ENCODE measurements around the gene LDAH.
A peak's percentile ranks its signal among the peaks of the same experiment; 100 is the strongest.

The LDAH gene

GRCh38 chr2:20667531-20668401 lies 155.1 kb downstream of the LDAH start:
- DNase-seq (ENCODE audit: low read depth, low spot score): no peak

GRCh38 chr2:20667151-20667530 lies 155.8 kb downstream of the LDAH start:
- DNase-seq (ENCODE audit: low read depth, low spot score): peak; percentile 43

GRCh38 chr2:20666304-20667150 lies 156.4 kb downstream of the LDAH start, which contains the start of gene GDF7:
Gene GDF7 (plus strand): TSS chr2:20667144. CDS start chr2:20667240, 96 bp downstream.
- no peak for DNase-seq (ENCODE audit: low read depth, low spot score)

DNA sequence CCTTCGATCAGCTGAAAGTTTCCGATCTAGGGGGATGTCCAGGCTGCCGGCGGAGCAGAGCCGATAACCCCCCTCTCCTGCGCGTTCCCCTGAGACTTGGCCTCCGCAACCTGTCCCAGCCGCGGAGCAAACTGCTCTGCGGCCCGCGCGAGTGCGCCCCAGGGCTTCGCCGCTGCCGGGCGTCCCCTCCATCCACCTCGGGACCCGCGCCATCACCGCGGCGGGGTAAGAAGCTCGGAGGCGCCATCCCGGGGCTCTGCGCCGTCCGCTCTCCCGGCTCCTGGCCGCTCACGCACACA lies 156.9 kb downstream of the LDAH start:
- peak; percentile 33 for DNase-seq (ENCODE audit: low read depth, low spot score)

DNA sequence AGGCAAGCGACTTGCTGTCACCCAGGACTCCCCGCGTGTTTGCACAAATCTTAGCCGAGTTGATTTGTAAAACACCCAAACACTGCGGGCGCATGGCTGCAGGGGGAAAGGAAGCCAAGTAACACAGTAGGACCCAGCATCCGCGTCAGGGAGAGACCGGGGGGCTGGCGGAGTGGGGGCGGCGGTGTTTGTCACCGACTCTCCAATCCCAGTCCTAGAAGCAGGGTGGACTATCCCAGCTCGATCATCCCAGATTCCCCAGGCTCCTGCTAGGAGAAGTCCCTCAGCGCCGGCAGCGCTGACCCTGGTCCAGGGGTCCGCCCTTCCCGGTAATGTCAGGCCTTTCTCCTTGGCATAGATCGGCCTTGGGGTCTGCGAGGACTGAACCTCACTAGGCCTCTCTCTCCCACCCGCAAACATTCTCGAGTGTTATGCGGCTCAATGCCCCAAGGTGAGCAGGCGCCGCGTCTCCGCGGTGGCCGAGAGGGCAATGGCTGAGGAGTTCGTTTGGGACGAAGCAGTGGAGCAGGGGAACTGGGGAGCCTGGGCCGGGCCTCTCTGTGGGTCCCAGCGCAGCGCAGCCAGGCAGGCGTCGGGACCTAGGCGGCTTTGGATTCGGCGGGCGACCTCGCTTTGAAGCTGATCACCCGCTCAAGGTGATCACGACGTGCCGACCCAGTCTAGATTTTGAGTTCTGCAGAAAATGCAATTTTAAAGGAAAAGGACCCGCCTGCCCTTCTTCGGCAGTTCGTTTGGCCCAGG lies 157.5 kb downstream of the LDAH start:
- no peak for DNase-seq (ENCODE audit: low read depth, low spot score)

DNA sequence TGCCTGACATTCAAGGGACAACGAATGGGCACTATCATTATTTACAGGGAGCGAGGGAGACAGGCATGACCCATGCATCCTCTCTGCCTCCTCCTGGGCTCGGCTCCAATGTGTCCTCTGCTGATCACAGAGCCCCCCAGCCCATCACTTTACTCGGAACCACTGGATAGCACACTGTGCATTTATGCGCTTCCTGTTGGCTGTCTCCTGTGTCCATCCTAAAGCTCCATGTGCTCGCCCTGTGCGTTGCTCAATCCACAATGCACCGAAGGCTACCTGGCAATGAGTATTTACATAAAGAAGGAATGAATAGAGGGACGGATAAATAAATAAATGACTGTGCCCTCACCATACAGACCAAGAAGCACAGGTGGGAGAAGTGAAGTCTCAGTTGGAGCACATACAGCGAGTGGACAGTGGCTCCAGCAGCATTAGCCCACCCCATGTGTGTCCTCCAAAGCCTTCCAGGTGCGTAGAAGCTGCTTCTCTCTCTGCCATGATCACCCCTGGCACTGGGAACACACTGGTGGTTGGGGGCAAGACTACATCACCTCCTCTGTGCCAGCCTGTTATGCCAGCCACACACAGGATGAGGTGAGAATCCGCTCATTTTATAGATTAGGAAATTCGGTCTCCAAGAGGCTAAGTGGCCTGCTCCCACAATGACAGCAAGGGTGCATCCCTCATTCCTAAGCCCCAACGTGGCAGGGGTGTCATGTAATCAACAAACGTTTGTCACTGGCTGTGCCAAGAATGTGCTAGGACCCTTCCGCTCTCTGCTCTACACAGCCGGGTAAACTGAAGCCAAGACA lies 158.3 kb downstream of the LDAH start:
- no peak for DNase-seq (ENCODE audit: low read depth, low spot score)

- no peak for DNase-seq (ENCODE audit: low read depth, low spot score)
These were observed 158.9 kb downstream of the LDAH start for GRCh38 chr2:20664071-20664390.

DNA sequence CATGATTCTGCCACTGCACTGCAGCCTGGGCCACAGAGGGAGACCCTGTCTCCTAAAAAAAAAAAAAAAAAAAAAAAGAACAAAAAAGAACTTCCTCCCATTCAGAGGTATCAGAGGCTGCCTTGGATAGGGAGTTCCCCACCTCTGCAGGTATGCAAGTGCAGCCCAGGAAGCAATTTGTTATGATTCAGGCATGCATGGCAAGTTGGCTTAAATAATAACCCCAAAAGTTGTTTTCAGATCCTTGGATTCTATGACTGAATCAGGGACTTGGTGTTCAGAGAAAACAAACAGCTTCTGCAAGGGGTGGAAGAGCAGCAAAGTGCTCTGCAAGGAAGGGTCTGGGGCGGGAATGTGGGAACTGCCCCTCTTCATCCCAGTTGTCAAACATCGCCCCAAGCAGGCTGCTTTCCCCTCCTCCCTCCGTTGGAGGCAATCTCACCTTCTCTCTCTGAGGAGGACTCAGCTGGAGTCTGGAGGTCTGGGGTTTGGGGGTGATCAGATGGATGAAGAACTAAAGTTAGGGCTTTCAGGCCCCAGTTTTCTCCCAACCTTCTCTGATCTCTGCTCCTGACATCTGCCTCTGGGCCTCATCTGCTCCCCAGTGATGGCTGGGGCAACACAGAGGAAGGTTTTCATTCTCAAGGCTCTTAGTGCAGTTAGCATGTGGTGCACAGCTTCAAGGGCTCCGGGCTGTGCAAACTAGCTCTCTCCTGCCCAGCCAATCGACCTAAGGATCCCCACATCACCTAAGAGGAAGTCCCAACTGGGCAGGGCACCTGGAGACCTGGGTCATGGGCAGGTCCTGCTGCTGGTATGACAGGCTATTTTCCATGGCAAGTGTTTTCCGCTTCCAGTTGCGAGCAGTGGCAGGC lies 159.5 kb downstream of the LDAH start:
- no peak for DNase-seq (ENCODE audit: low read depth, low spot score)

GRCh38 chr2:20662308-20662937 lies 160.5 kb downstream of the LDAH start:
- no peak for DNase-seq (ENCODE audit: low read depth, low spot score)

DNA sequence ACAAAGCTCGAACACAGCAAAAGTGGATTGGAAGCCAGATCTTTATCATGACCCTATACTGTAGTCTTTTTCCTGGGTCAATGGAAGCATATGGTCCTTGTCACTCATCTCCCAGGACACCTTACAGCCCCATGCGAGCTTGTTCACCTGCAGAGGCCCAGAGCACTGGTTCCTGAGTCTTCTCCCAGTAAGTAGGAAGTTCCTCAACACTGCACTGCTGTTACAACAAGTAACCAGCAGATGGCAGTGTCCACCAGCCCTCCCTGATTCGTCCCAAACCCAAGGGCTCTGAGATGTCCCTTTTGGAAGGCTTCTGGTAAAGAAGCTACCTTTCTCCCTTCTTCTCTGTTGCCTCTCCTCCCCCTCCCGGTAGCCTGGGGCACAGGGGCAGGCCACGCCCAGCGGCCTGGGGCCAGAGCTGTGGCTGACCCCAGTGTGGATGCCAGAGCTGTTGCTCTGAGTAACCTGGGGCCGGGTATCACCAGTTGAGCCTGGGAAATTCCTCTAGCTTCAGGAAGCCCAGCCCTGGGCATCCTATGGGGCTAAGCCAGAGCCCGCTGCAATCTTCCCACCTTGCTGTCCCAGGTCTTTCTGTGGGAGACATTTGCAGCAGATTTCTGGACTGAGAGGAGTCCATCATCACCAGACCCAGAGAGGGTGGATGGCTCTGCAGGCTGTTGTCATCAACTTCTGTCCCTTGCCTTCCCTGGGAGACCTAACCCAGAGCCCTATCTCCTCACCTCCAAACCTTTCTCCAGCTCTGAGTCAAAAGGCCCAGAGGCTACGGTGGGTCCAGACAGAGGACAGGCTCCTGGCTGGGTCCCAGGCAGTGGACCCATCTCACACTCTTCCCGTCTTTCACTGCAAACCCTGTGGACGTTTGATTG lies 161.2 kb downstream of the LDAH start:
- peak; percentile 86 for DNase-seq (ENCODE audit: low read depth, low spot score)

GRCh38 chr2:20660506-20661420 lies 162.1 kb downstream of the LDAH start:
- DNase-seq (ENCODE audit: low read depth, low spot score): no peak

DNA sequence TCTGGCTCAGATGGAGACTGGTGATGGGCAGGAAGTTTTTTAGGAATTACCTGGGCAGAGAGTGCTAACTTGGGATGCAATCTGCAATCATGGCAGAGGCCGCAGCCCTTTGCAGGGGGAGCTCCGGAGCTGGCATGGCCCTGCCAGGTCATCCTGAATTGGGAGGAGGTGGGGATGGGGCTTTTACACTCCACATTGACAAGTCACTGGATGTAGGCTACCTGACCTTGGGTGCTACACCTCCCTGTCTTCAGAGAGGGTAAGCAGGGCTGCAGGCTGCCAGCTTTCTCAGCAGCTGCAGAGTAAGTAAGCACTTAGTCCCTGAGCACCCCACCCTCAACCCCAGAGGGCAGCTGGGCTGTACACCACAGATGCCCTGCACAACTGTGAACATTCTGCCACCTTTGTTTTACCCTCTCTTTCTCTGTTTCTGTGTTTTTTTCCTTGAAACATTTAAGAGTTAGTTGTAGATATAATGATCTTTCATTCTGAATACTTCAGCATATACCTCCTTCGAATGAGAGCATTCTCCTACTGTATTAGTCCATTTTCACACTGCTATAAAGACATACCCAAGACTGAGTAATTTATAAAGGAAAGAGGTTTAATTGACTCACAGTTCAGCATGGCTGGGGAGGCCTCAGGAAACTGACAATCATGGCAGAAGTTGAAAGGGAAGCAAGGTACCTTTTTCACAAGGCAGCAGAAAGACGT lies 165.2 kb downstream of the LDAH start:
- no peak for DNase-seq (ENCODE audit: low read depth, low spot score)

GRCh38 chr2:20656561-20656960 lies 166.3 kb downstream of the LDAH start:
- no peak for DNase-seq (ENCODE audit: low read depth, low spot score)

DNA sequence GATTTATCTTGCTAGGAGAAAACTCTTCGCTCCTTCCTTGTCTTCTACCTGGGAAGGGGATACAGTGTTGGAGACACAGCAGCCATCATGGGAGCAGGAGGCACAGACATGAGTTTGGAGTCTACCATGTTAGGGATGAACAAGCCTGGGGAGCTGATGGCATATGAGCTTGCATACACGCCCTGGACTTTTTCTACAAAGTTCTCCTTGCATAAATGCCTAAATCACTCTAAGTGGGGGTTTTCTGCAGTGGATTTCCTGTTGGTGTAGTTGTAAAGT lies 168.4 kb downstream of the LDAH start:
- no peak for DNase-seq (ENCODE audit: low read depth, low spot score)

DNA sequence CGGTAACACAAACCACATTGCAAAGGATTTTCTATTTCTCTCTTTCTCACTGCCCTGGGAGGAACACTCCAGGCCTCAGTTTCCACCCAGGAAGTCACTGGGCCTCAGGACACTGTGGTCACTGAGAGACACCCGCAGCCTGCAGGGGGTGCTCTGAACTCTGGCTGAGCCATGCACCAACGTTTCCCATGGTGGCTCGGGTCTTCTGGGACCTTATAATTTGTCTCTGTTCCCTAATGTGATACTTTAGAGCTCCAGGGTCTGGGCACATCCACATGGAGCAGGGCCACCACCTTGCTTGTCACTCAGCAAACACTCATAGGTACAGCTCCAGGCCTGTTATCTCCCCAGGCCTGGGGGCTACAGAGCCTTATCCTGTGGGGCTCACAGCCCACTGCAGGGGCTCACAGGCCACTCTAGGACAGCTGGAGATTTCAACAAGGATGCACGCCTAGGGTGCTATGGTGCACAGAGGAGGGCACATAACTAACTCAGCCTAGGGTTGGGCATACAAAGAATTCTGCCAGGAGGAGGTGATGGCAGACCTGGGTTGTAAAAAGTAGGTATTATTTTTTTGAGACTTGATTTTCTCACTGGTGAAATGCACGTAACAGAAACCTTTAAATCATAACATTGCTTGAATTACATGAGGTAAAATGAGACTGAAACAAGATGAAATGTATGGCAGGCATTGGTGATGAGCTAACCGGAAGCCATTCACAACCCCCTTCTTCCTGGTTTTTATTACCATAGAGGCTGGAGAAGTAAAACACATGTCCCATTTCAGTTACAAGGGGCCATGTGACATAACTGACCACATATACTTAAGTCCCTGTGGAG lies 169.0 kb downstream of the LDAH start:
- no peak for DNase-seq (ENCODE audit: low read depth, low spot score)

Measured in astrocyte of the hippocampus (primary cell).